ENCODE data around the gene PSAT1.

The PSAT1 gene

DNA sequence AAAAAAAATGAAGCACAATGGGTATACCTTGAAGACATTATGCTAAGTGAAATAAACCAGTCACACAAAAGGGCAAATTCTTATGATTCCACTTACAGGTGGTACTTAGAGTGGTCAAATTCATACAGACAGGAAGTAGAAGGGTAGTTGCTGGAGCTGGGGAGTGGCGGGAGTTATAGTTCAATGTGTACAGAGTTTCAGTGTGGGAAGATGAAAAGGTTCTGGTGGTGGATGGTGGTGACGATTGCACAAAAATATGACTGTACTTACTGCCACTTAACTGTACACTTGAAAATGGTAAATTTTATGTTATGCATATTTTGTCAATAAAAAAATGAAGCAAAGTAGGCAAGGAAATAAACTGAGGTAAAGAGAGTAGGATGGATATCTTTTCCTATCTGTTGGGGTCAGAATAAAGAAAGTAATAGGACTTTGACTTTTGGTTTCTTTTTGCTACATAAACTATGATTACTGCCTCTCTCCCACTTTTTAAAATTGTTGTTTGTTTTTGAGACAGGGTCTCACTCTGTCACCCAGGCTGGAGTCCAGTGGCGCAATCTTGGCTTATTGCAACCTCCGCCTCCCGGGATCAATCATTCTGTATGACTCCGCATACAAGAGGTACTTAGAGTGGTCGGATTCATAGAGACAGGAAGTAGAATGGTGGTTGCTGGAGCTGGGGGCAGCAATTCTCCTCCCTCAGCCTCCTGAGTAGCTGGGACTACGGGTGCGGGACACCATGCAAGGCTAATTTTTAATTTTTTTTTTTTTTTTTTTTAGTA is 4.0 kb upstream of the PSAT1 start:
- no peak for DNase-seq

DNA sequence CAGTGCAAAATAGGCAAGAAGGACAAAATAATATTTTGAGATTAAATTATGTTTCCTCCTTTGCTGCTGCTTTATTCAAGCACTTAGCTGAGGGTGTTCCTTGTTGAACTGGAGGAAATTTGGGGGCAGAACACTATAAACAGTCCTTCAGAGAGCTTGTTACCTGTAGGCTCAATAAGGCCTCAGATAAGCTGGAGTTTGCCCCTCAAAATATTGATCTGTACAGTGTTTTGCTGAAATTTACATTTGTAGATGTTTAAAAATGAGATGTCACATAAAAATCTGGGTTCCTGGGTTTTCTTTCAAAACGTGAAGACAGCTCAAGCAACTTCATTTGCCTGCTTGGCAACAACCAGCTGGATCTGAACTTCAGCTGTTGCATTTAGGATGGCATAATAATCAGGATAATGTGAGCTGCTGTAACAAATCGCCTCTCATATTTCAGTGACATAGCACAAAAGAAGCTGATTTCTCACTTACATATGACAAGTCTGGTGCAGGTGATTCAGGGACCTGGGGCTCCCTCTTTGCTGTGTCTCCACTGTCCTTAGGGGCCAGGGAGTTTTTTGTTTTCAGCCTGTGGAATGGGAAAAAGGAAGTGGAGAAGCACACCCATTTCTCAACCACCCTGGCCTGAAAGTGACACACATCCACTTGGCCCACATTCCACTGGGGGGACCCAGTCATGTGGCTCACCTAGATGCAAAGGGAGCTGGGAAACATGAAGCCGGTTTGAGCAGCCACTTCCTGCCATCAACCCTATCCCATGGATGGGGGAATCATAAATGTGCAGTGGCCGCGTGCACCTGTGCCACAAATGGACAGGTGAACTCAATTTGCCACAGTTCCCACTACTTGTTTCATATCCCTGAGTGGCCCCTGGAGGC is 2.4 kb upstream of the PSAT1 start:
- no peak for DNase-seq

- no peak for DNase-seq
Observed at GRCh38 chr9:78295177-78295575, 1.7 kb upstream of the PSAT1 start.

- peak; percentile 13 for DNase-seq
Observed at GRCh38 chr9:78295731-78296130, 1.2 kb upstream of the PSAT1 start.

- peak; percentile 61 for DNase-seq
Observed at GRCh38 chr9:78296201-78296892, 578 bp upstream of the PSAT1 start.

DNA sequence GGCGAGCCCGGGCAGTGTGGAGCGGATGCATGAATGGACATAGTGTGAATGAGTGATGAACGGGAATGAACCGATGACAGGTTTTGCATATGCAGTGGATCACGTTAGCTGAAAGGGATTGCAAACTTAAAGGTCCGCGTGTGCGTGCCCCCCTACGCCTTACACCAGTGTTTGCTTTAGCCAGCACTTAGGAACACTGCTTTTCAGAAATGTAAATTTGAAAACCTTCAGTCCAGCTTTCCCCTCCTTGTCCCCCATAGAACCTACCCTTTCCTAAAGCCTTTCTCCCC is 692 bp downstream of the PSAT1 start:
- peak; percentile 24 for DNase-seq

DNA sequence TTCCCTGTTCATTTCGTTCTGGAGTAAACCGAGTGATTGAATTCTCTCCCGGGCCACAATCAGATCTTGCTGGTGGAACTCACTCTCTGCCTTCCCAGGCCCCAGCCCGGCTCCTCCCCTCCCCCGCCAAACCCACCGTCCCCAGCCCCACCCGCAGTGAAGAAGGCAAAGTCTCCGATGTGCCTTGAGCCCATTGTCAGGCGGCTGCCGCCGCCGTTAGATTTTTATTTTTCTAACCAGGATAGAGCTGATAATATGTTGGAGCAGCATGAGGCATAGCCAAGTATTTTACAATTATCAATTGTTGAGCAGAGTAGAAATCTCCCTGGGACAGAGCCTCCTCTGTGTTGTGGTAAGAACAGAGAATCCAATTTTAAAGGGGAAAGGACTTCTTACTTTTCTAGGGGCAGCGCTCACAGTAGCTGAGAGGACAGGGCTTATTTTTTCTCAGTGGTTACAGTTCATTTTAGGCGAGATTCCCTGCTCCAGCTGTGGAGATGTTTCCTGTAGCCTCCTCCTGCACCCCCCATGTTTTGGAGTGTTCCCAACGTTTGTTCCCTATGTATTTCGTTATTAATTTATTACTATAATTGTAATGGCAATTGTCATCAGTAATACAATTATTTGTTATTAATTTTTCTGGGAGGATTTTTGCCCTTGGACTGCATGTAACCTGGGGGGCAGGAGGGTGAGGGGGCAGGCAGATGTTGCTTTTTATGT is 1.3 kb downstream of the PSAT1 start:
- peak; percentile 17 for DNase-seq

- no peak for DNase-seq
Observed at GRCh38 chr9:78300209-78300608, 3.3 kb downstream of the PSAT1 start.

- DNase-seq: no peak
Observed at GRCh38 chr9:78301466-78301865, 4.5 kb downstream of the PSAT1 start.

GRCh38 chr9:78303377-78304062 is 6.6 kb downstream of the PSAT1 start:
- no peak for DNase-seq

DNA sequence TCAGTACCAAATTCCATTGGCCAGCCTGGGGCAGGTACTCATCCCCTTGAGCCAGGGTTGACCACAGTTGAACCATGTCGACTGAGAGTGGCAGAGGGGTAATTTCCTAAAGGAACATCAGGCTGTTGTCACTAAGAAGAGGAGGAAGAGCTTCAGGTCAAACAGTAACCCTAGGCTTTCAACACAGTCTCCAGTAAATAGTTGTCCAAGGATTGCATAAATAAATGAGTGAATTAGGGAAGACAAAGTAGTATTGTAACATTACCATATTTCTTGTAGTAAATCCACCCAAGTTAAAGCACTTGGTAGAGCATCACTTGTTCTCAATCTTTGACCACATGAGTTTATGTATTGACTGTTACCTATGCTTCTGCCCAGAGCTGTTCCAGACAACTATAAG is 7.4 kb downstream of the PSAT1 start:
- no peak for DNase-seq

GRCh38 chr9:78306222-78307076 is 9.5 kb downstream of the PSAT1 start:
- DNase-seq: no peak

GRCh38 chr9:78307360-78307759 is 10.4 kb downstream of the PSAT1 start:
- no peak for DNase-seq

DNA sequence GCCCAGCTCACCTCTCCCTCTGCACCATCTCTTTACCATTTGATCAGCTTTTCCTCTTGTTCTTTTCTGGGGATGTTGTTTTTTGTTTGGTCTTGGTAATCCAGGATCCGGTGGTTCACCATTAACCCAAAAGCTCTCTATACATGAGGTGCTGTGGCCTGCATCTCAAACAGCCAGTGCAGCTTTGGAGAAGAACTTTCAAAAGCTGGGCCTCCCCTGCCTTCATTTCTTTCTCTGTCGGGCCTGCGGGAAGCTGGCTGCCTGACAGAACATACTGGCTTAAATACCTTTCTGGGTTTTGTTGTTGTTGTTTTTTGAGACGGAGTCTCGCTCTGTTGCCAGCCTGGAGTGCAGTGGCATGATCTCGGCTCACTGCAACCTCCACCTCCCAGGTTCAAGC is 12.1 kb downstream of the PSAT1 start:
- no peak for DNase-seq

DNA sequence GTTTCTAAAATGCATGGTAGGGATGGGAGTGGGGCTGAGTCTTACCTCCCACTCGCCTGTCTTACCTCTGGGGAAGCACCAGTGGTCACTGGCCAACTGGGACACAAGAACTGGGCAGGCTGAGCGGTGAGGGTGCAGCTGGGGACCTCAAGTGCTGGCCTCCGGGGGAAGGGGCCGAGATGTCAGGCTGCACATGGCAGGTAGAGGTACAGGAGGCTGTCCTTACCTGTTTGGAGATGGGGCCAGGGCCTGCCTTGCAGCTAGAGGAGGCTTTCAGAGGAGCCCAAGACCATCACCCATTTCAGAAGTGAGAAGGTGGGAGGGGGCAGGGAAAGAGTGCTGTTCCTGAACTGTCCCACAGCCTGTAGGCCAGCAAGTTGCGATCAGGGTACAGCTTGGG is 14.2 kb downstream of the PSAT1 start:
- DNase-seq: no peak

DNA sequence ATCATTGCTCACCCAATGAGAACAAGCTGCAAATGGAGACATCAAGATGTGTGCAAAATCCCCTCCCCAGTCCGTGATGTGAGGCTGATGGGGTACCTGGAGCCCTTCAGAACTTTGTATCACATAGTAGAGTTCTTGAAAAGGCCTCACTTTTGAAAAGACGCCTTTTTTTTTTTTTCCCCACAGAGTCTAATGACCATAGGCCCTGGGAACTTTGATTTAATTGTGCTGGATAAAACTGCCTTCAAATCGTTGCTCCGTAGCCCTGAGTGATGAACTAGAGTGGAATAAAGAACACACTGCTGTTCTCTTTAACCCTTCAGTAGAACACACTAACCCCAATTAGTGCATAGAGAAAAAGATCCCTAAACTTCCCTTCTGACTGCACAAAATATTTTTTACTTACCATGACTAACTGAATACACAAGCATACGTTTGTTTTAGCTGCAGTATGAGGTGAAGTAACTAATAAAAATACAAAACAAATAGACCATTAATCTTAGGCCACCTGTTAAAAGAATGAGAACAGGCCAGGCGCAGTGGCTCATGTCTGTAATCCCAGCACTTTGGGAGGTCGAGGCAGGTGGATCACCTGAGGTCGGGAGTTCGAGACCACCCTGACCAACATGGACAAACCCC is 15.1 kb downstream of the PSAT1 start:
- no peak for DNase-seq

DNA sequence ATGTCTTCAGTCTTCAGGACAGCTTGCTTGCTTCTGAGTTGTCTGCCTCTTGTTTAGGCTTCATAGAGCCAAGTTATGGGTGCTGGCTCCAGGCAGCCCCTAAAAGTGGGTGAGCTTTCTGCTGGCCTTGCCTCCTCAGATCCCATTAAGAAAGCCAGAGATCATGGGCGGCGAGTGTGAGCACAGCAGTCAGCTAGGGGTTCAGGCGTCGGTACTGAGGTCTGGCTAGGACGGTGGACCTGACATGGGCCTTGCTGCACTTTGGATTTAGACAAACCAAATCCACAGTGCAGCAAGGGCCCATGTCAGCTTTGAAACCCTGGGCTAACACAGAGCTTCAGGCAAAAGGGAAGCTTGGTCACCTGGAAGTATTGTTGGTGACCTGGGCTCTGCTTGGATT is 17.6 kb downstream of the PSAT1 start:
- DNase-seq: no peak

- peak; percentile 65 for DNase-seq
Observed at GRCh38 chr9:78314953-78315870, 18.3 kb downstream of the PSAT1 start.

GRCh38 chr9:78316166-78316892 is 19.4 kb downstream of the PSAT1 start:
- no peak for DNase-seq

All from fibroblast of skin of scalp (primary cell).